A673 (cell line): ENCODE measurements around the gene CD3E.

Experiments used
- EZH2 ChIP-seq: fragments of 200-600 bp; sonication (generic); IDR thresholded peaks from 2 replicates; pipeline ENCODE4 v1.6.1; 2017; ENCODE audit warnings: borderline replicate concordance, low read depth, mild to moderate bottlenecking, mixed read lengths, antibody characterized with exemption, low read length; ENCODE audit not compliant: poor library complexity, severe bottlenecking
- TF ChIP-seq, protein P1 (sequence below): fragments of 300-800, 200-600 bp; sonication (generic); conservative IDR thresholded peaks from 2 replicates; pipeline ENCODE4 v1.5.1; 2017; ENCODE audit warnings: low read depth, mild to moderate bottlenecking, antibody characterized with exemption, low read length, moderate library complexity, mixed read lengths

DNA sequence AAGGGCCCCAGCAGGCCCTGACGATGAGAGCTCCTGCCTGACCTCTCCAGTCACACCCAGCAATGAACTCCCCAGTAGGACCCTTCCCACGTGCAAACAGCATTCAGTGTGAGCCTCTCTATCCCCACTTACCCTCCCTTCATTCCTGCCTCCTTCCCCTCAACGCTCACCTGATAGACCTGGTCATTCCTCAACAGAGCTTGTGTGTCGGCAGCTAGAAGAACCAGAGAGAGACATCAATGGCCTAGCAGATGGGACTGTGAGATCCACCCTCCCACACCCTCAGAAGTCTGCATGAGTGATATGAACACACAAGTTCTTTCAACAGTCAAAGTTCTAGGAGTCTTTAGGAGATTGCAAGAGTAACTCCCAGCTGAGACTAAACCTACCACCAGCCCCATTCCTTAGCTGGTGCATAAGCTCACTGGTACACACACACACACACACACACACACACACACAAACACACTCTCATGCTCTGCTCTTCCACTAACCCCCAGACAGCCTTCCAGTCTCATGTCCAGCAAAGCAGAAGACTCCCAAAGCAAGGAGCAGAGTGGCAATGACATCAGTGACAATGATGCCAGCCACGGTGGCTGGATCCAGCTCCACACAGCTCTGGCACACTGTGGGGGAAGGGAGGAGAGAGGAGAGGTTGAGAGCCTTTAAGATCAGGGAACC is 34.9 kb downstream of the CD3E start:
- TF ChIP-seq, protein P1, sequence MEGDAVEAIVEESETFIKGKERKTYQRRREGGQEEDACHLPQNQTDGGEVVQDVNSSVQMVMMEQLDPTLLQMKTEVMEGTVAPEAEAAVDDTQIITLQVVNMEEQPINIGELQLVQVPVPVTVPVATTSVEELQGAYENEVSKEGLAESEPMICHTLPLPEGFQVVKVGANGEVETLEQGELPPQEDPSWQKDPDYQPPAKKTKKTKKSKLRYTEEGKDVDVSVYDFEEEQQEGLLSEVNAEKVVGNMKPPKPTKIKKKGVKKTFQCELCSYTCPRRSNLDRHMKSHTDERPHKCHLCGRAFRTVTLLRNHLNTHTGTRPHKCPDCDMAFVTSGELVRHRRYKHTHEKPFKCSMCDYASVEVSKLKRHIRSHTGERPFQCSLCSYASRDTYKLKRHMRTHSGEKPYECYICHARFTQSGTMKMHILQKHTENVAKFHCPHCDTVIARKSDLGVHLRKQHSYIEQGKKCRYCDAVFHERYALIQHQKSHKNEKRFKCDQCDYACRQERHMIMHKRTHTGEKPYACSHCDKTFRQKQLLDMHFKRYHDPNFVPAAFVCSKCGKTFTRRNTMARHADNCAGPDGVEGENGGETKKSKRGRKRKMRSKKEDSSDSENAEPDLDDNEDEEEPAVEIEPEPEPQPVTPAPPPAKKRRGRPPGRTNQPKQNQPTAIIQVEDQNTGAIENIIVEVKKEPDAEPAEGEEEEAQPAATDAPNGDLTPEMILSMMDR: no peak
- TF ChIP-seq EZH2: no peak
